Stimulated activated CD8-positive, alpha-beta memory T cell treated with anti-CD3 and anti-CD28 coated beads, Interleukin-12 subunit alpha, Interleukin-12 subunit beta, amount 100 ng/mL, for 24 hours (primary cell): ENCODE data around the gene ABHD2.
A peak's percentile ranks its signal among the peaks of the same experiment; 100 is the strongest.
"Not testable (repeated sequence)": the region's sequence is repeated elsewhere in the genome, so short reads cannot be mapped to it uniquely, and the experiment has no call there.

Experiments
- DNase-seq: peaks from one replicate; pipeline ENCODE4 v3.0.0-alpha.2; 2020; ENCODE audit errors: extremely low read depth

The ABHD2 gene

GRCh38 chr15:89120479-89121000, 32.3 kb downstream of the ABHD2 start:
- not testable (repeated sequence) for DNase-seq

DNA sequence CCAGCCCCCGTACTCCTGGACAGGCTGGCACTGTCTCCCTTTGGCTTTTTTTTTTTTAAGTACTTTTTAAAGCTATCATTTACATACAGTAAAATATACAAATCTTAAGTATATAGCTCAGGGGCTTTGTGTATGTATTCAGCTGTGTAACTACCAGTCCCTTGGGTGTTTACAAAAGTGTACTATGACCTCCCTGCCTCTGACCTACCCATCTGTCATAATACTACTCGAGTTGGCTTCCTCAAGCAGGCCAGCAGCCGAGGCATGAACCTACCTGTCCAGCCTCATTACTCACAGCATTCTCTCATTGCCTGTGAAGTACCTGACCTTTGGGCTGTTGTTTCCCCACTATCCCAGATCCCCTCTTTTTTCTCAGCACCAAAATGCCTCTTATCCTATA, 33.2 kb downstream of the ABHD2 start:
- no peak for DNase-seq

DNA sequence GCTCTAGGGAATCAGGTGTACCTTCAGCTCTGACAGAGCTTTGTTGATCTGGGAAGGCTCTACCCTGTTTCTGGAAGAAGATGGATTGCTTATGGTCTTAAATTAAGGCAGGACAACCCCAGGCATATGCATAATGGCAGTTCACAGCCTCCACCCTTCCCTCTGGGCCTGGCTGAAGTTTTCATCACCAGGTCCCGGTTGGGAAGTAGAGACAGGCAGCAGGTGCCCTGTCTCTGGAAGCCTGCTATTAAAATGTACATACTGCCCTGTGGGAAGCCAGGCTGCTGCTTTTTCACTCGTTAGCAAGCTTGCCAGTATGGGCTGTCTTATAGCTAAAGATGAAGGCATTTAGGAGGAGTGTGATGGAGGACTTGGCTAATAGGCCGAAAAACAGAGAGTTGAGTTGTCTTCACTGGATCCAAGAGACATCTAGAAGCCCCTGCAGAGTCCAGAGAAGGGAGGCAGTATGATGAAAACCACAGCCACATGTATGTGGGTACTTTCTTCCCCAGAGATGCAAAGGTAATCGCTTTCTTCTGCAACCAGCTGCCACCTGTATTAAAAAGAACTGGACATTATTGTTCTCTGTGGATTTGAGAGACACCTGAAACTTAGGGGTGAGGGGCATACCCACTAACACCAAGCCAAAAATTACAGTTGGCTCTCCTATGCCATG, 34.4 kb downstream of the ABHD2 start:
- no peak for DNase-seq

GRCh38 chr15:89123181-89123525, 34.9 kb downstream of the ABHD2 start:
- no peak for DNase-seq

GRCh38 chr15:89125088-89125826, 37.0 kb downstream of the ABHD2 start:
- no peak for DNase-seq

GRCh38 chr15:89126009-89126408, 37.8 kb downstream of the ABHD2 start:
- DNase-seq: no peak

DNA sequence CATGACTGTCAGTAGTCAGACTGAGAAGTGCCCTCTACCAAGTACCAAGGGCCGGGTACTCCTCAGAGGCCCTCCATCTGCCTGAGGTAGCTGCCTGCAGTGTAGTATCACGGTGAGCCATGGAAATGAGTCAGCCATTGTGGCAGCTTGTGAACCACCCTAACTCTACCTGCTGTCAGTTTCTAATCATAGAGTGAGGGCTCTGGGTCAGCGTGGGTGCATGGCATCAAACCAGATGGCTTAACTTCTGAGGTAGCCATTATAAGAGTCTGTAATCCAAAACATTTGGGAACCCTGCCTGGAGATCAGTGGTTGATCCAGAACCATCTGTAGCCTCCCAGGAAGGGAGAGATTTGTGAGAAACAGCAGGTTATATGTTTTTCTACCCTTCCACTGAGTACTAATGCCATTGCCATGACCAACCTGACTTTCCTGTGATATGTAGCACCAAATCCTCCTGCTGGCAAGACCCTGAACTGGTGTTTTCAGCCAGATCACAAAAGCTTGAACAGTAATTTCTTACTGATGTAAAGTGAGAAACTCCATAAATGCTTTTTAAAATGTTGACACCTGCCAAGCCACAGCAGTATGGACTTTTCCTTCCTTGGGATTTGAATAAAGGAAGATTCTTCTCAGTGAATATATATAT, 38.9 kb downstream of the ABHD2 start:
- DNase-seq: no peak

DNA sequence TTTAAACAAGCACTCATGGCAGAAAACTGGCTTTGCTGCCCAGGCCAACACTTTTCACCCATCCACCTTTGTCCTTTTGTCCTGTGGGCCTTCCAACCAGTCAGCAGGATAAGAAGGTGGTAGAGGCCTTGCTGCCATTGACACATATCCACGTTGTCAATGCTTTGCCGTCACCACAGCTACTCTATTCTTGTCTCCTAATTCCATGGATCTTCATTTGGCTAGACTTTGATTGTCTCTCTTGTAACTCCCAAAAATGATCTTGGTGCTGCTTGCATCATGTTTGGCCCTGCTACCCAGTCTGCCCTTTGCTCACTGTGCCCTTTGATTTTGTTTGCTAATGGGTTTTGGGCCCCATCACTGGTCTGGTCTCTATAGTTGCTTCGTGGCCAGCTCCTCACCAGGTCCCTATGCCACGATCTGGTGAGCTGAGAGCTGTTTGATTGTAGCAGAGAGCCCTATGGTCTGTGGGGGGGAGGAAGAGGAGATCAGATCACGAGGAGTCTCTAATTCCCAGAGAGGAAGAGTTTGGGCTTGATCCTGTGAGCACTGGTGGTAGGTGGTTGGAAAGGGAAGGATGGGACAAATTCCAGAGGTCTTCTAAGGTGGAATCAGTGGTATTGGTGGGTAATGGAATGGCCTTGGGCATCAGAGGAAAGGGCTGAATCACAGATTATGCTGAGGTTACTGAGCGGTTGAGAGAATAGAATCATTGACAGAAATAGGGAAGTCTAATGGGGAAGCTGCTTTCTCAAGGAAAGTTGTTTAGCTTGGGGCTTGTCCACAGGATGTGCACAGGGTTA, 40.3 kb downstream of the ABHD2 start:
- no peak for DNase-seq

DNA sequence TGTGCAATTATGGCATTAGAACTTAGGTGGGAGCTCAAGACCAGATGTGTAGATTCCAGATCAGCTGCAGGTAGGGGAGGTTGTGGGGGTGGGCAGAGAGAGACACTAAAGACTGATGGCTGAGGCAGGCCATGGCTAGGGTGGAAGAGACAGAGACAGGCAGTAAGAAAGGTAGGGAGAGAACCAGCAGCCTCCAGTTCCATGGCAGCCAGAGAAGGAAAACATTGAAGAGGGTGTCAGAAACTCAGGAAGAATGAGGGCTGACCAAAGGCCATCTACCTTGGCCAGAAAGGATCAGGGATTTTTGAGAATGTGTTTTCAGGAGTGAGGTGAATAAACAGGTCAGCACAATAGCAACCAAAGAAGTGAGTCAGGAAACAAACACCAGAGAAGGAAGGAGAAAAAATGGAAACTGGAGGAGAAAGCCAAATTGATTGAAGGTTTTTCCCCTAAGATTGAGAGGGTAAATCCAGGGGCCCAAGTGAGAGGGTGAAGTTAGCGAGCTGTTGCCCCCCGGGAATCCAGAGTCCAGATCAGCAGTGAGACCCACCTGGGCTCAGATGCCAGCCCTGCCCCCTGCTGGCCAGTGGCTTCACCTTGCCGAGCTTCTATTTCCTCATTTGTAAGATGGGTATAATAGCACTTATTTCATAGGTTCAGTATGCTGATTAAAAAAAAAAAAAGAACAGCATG, 41.0 kb downstream of the ABHD2 start:
- peak; percentile 25 for DNase-seq

- no peak for DNase-seq
Measured at GRCh38 chr15:89129816-89130134, 41.5 kb downstream of the ABHD2 start.

- no peak for DNase-seq
Measured at GRCh38 chr15:89130201-89130600, 41.9 kb downstream of the ABHD2 start.

DNA sequence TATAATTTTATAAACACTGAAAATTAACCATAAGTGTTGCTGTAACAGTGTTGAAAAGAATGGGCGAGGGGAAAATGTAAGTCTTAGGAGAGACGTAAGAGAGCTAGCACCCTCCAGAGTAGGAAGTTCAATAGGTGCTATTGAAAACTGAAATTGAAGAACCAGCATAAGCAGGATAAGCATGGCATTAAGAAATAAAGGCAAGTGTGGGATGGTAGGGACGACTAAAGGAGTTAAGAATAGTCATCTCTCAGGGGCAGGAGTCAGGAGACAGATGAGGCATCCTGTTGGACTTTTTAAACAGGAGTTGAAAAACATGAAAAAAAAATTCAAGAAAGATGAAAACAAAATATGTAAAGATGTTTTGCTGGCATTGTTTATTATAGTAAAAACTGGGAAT, 43.5 kb downstream of the ABHD2 start:
- no peak for DNase-seq

GRCh38 chr15:89132611-89133507, 44.6 kb downstream of the ABHD2 start:
- no peak for DNase-seq

DNA sequence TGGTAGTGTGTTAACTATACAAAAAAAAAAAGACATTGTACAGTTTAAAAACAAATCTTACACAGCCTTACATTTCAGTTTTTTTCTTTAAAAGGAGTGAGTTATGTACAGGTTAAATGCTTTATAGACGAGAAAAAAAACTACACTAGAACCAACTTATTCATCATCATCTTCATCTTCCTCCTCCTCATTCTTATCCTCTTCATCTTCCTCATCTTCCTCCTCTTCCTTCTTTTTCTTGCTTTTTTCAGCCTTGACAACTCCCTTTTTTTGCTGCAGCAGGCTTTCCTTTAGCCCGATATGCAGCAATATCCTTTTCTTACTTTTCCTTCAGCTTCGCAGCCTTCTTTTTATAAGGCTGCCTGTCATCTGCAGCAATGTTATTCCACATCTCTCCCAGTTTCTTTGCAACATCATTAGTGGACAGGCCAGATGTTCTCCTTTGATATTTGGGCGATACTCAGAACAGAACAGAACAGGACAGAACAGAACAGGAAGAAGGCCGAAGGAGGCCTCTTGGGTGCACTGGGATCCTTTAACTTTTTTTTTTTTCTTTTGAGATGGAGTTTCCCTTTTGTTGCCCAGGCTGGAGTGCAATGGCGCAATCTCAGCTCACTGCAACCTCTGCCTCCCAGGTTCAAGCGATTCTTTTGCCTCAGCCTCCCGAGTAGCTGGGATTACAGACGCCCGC, 47.3 kb downstream of the ABHD2 start:
- not testable (repeated sequence) for DNase-seq

DNA sequence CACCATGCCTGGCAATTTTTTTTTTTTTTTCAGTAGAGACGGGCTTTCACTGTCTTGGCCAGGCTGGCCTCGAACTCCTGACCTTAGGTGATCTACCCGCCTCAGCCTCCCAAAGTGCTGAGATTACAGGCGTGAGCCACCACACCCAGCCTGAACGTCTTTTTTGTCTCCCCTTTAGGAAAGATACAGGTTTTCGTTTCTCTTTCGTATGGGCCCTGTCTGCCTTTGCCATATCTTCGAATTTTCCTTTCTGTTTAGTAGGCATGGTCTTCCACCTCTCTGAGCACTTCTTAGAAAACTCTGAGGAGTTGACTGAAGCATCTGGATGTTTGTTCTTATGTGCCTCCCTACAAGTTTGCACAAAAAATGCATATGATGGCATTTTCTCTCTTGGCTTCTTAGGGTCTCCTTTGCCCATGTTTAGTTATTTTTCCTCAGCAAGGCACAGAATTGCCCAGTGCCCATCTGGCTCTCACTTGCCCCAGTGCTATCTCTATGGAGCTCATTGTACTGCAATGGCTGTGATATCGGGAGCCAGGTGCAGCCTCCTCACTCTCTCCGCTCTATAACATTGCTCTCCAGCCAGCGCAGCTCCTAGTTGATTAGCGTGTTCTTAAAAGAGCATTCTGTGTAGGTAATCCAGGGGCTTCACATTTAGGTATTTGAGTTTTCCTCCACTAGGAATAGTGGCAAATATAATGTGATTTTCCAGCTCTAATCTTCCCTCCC, 48.0 kb downstream of the ABHD2 start:
- DNase-seq: no peak

DNA sequence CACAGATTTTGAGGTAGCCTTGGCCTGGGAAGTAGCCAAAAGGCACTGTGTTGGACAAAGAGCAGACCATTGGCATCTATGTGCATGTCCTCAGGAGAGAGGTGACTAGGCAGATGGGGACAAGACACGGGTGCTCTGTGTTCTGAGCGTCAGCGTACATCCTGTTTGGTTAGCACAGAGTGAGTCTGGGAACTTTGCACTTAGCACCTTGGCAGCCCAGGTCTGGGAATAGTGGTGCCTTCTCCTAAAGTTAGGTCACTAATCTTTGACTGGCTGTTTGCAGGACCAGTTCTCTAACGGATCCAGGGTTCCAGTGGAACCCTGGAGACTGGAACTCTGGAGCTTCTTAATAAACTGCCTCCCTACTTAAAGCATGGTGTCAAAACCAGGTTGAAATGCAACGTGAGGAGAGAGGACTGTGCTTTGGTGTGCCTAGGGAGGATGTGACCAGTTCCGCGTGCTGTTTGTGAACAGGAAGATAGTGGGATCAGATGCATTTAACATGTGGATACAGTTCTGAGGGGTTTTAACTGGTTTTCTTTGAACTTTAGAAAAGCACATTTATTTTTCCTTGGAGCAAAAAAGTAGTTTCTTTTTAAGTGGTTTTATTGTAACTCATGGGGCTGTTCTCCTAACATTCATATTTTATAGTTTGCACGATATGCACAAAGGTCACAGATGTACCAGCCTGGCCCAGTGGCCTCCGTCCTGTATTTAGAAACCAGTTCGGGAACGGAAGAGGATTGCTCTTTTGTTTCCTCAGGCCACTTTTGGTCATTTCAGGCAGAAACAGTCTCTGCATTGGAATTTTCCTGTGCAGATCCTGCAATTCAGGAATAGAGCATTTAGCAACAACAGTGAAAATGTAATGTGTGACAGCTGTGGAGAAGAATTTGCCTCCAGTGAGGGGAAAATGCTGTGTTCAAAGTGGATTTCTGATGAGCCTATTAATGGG, 48.8 kb downstream of the ABHD2 start:
- DNase-seq: no peak

GRCh38 chr15:89137926-89138325, 49.7 kb downstream of the ABHD2 start:
- no peak for DNase-seq

GRCh38 chr15:89138999-89139612, 50.9 kb downstream of the ABHD2 start:
- DNase-seq: no peak
